GM18861 (cell line): ENCODE measurements around the gene SDHAF3.
A peak's percentile ranks its signal among the peaks of the same experiment; 100 is the strongest.
"Not testable (repeated sequence)": the region's sequence is repeated elsewhere in the genome, so short reads cannot be mapped to it uniquely, and the experiment has no call there.

Experiments
- ATAC-seq: cut with Tn5 transposase; IDR thresholded peaks from one replicate; pipeline ENCODE4 v1.9.1; 2021; ENCODE audit not compliant: unreplicated experiment

SDHAF3 gene

DNA sequence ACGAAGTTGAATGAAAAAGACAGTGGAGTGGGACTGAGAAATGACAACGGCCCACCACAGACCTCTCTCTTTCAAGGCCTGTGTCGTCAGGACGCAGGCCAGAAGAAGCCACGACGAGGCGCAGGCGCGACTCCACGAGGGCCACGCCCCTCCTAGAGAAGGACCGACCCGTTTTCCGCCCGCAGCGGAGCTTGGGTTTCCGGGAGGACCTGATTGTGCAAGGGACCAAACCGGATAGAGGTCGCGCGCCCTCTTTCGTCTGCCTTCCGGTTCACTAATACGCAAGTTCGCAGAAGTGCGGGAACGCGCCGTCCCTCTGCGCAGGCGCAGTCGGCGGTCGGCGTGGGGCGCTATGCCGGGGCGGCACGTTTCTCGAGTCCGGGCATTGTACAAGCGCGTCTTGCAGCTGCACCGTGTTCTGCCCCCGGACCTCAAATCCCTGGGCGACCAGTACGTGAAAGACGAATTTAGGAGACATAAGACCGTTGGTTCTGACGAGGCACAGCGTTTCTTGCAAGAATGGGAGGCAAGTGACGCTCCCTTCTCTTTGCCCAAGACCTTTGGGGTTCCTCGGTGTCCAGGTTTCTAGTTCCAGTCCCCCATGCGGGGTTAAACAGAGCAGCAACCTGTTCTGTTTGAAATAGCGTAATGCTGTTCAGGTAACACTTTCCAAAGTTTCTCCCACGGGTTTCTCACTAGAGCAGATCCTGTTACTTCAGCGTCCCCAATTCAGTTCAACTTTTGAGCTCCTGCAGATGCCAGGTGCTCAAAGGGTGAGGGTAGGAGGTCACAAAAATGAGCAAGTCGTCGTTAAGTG, at the start of gene SDHAF3:
Gene SDHAF3, plus strand, starts transcription at position 327 of the 817 bp plus-strand sequence. Its CDS starts 26 bp downstream, at position 353.
- peak; percentile 93 for ATAC-seq

DNA sequence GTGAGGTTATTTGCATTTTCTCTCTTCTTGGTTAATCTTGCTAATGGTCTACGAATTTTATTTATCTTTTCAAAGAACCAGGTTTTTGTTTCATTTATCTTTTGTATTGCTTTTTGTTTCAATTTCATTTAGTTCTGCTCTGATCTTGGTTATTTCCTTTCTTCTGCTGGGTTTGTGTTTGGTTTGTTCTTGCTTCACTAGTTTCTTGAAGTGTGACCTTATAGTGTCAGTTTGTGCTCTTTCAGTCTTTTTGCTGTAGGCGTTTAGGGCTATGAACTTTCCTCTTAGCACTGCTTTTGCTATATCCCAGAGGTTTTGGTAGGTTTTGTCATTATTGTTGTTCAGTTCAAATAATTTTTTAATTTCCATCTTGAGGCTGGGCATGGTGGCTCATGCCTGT, 45.5 kb upstream of the SDHAF3 start:
- not testable (repeated sequence) for ATAC-seq

DNA sequence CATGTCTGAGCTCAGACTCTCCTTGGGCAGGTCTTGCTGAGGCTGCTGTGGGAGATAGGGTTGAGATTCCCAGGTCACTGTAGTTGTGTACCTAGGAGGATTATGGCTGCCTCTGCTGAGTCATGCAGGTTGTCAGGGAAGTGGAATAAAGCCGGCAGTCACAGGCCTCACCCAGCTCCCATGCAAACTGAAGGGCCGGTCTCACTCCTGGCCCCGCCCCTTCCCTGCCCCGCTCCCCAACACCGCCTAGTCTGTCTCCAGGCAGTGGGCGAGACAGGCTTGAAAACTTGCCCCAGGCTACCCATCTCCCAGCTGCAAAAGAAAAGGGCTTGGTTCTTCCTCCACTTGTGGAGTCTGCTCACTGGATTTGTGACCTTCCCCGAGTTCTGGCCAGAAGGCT, 41.6 kb upstream of the SDHAF3 start:
- no peak for ATAC-seq

DNA sequence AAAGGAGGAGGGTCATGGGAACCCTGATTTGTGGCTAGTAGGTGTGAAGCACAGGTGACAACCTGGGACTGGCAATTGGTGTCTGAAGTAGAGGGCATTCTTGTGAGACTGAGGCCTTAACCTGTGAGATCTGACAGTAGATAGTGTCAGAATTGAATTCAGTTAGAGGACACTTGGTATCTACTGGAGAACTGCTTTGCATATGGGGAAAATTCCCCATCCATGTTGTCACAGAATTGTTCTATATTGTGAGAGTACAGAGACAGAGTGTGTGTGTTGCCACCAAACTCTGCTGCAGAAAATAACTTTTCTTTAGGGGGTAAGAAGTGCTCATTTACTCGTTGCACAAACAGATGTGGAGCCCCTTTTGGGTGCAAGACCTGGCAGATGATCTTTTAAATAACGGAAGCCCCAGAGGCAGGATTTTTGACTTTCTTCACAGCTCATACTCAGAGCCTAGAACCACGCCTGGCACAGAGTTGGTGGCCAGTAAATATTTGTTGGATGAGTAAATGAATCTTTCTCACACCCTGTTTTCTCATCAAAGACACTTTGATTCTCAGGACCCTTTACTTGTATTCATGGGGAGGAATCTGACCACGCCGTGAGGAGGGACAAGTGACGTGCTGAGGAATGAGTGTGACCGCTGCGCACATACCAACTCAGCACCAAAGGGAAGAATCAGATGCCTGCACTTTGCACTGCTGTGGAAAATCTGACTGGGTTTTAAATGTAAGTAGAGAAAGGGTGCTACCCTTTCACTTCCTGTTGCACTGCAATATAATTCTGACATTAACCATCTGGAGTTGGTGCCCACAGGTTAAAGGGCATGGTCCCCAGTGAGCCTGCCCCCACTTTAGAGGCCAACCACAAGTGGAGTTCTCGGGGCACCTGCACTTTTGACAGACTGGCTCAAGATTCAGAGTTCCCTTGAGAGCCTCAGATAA, 39.2 kb upstream of the SDHAF3 start:
- ATAC-seq = peak; percentile 86

DNA sequence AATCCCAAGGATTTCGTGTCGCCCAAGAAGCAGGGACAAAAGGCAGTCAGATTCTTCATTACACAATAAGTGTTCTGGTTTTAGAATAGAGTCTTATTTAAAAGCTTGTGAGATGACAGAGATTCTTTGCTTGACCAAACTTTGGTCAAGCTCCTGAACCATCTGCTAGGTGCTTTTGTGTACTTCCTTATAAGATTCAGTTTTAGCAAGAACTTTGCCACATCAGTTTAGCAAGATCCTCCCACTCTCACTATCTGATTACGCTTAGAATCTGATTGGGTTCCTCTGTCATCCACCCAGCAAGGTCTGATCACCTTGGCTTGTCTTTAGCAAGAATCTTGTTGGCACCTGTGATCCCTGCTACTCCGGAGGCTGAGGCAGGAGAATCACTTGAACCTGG, 38.2 kb upstream of the SDHAF3 start:
- ATAC-seq = no peak

DNA sequence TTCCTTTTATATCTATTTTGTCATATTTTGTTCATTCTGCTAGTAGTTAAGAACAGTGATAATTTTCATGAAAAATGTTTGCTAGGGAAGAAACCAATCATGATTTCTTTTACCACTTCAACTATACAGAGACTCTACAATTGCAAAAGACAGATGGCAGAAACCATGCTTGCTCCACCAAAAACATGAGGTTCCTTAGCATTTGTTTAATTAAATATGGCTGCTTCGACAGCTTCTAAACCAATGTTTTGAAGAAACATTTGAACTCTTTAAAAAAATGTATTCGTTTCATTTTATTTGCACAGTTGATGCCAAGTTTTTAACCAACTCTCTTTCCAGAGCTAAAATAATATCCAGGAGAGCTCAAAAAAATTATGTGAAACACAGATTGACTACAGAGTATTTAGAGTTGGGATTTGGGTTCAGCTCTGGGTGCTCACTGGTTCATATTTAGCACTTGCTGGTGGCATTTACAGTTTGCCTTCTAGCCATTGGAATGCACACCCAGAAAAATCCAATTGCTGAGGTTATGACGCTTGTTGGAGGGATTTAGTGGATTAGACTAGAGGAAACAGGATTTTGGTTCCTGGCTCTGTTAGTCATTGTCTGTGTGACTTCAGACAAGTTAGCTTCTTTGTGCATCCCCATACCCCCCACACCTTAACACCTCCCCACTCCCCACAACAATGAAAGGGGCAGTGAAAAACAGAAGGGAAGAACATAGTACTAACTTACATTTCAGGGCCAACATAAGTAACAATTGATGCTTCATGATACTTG, 35.8 kb upstream of the SDHAF3 start:
- ATAC-seq = no peak

DNA sequence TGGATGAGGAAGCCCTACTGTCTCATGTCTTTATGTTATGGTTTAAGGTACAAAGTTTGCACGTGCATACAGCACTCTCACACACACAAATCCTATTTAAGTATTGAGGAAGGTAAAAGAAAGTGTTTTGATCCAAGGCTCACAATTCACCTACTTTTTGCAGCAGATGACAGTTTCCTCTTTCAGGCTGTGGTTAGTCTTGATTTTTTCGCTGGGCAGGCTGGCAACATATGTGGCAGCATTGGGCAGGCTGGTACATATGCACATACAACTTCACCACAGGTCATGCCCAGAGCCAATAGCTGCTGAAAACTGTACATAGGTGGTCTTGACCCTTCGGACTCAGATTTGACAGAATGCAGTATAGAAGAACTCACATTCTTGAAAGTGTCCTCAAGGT, 29.1 kb upstream of the SDHAF3 start:
- ATAC-seq = no peak

DNA sequence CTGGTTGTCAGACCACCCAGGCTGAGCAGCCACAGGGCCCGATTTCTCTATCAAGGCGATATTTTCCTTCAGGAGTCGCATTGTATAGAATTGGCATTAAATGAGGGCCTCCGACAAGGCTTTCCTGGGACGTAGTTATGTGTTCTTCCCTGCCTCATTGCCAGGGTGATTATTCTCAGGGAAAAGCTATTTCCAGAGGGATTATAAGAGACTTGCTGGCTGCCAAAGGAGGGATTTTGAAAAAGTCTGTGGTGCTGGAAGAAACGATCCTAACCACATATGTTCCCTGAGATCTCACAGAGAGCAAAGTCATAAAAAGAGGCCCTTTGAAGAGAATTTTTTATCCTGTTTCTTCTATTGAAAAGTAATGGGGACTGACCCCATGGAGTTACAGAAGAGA, 27.7 kb upstream of the SDHAF3 start:
- no peak for ATAC-seq

DNA sequence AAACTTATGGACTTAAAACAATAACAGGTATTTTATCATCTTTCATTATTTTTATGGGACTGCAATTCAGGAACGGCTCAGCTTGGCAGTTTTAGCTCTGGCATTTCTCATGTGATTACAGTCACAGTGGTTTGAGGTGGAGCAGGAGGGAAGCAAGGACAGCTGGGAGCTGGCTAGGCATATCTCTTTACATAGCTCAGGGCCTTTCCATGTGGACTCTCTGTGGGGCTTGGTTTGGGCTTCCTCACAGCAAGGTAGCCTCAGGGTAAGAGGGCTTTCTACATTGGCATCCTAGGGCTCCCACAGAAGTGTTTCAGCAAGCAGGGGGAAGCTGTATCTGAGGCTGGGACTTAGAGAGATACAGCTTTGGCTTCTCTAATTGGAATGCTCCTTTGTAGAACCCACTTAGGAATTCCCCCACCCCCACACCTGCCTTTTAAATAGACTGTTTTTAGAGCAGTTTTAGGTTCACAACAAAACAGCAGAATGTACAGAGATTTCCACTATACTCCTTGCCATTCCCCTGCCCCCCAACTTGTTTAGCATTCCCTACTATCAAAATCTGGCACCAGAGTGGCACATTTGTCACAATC, 26.6 kb upstream of the SDHAF3 start:
- ATAC-seq = no peak

DNA sequence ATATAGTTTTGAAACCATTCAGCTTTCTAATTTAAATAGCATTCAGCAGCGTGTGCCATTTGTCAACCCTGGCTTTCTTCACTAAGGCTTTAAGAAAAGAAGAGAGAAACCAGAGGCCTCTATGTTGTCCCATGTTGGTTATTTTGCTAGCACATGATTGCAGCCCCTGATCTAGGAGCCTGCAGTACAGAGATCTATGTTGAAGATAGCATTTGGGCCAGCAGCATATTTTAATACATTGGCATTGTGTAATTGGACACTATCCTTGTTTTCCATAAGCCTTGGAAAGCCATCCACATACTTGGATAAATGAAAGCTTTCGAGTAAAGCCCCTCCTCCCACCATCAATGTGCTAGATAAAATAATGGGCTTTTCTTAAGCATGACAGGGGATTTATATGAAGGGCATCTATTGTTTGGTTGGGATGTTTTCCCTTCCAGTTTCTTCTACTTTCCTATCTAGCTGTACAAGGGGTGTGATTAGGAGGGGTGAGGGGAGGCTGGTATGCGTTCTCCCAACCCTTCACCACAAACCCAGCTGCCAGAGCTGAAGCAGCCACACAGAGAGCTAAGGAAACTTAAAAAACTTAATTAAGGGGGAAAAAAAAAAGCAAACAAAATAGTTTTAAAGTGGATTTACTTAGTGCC, 23.1 kb upstream of the SDHAF3 start:
- no peak for ATAC-seq

DNA sequence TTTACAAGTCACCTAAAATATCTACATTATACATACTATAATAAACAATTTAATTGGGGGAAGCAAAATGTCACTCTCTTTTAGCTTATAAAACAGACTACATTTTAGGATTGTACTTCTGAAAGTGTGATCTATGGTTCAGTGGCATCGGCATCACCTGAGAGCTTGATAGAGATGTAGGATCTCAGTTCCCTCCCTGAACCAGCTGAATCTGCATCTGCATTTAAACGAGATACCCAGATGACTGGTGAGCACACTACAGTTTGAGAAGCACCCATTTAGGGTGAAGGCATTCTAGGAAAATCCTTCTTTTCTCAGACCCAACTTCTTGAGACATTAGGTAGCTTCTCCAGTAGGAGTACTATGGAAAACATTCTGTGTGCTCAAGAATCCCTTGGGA, 21.5 kb upstream of the SDHAF3 start:
- no peak for ATAC-seq

DNA sequence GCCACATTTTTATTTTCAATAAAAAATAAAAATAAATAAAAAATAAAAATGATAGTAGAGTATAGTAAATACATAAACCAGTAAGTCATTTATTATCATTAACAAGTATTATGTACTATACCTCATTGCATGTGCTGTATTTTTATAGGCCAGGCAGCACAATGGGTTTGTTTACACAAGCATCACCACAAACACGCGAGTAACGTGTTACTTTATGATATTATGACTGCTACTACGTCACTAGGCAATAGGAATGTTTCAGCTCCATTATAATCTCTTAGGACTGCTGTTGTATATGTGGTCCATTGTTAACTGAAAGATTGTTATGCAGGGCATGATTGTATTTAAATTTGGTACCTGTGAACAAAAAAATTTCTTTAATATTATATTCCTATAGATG, 20.8 kb upstream of the SDHAF3 start:
- ATAC-seq = no peak

DNA sequence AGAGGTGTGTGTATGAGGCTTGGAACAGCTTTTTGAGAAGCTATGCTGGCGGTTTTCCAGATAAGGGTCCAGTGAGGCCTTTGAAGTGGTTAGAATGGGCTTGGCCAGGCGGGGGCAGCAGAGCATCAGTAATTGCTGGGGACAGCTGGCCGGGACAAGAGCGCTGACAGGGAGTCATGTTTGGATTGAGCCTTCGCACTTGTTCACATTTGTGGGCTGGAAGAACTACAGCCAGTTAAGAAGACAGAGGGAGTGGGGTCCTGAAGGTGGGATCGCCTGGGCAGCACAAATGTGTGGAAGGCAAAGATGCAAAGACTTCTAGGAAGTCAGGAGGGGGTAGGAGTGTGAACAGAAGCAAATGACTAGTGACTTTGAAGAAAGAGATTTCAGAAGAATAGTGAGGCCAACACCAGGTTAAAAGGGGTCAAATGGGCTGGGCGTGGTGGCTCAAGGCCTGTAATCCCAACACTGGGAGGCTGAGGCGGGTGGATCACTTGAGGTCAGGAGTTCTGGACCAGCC, 12.7 kb upstream of the SDHAF3 start:
- ATAC-seq = peak; percentile 96

DNA sequence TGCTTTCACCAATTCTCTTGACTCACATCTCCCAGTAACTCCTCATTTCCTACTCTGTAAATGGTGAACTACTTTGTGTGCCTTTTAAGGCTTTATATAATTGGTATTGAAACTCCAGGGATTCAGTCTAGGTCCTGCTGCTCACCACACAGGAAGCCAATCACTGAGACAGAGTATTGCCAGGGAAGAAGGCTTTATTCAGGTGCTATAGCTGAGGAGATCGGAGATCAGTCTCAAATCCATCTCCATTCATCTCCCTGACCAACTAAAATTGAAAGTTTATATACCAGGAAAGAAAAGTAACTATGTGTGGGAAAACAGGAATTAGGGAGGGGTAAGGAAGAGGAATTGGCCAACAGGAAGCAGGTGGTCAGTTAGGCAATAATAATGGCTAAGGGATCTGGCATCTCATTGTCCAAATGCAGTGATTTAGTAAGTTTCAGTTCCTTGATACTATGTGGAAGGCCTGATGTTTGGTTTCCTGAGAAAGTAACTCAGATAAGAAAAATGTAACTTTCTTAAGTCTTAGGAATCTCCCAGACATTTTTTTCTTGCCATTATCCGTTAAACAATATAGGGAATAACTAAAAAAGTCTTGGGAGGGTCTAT, 10.2 kb upstream of the SDHAF3 start:
- no peak for ATAC-seq

DNA sequence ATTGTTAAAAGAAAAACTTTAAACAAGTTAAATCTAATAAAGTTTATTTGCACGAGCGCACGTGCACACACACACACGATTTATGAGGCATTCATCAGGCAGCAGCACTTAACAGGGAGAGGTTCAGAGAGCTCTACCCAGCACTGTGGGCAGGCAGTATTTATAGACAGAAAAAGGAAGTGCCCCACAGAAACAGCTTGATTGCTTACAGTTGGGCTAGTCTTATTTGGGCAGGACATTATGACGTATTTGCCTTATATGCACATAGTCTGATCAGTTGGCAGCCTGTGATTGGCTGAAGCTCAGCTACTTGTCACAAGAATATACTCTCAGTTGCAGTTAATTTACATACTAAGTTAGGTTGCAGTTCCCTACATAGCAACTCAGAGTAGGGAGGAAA, 1.2 kb upstream of the SDHAF3 start:
- ATAC-seq = no peak

DNA sequence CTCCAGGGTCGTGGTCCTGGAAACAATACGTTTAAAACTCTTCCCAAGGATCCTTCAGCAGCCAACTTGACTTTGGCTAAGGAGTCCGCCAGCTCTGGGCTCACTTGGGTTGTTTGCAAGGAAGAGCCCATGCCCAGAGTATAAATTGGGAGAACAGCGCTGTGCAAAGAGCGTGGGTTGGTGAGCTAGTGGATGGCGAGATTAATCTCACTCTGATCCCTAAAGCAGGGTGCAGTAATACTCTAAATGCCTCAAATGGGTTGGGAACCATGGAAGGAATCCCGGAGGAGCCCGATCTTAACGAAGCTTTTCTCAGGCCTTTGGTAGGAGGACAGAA, 495 bp upstream of the SDHAF3 start:
- ATAC-seq = no peak

DNA sequence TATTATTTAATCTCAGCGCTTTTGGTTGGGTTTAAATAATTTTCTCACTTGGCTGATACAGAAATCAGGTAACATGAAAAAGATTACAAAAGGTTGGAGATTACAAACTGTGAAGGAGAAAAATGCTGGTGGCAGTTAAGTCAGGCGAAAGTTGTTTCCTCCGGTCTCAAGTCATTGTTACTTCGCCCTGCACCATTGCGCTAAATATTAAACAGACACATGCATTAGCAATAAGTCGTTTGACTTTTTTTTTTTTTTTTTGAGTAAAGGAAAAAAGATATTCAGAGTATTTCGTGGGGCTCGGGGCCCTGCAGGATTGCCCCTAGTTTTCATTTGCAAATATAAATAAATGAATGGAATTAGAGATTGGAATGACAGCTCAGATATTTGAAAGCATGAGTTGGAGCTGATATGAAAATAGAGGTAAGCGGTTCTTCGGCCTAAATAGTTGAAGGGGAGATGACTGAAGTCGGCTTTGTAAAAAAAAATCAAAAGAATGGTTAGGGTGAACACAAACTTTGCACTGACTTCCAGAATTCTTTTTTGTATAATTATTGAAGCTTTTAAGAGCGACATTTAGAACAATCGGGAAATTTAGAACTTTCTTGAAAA, 914 bp downstream of the SDHAF3 start:
- ATAC-seq = no peak

DNA sequence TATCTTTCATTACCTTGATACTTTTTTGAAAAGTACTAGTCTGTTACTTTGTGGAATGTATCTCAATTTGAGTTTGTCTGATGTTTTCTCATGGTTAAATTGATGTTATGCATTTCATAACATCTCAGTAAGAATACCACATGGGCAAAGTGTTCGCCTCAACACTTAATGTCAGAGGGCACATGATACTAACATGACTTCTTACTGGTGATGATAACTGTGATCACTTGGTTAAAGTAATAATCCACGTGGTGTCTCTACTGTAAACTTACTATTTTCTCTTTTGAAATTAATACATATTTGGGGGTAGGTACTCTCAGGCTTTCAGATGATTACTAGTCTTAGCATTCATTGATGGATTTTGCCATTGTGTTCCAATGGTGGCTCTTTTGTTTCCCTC, 2.2 kb downstream of the SDHAF3 start:
- ATAC-seq = no peak

DNA sequence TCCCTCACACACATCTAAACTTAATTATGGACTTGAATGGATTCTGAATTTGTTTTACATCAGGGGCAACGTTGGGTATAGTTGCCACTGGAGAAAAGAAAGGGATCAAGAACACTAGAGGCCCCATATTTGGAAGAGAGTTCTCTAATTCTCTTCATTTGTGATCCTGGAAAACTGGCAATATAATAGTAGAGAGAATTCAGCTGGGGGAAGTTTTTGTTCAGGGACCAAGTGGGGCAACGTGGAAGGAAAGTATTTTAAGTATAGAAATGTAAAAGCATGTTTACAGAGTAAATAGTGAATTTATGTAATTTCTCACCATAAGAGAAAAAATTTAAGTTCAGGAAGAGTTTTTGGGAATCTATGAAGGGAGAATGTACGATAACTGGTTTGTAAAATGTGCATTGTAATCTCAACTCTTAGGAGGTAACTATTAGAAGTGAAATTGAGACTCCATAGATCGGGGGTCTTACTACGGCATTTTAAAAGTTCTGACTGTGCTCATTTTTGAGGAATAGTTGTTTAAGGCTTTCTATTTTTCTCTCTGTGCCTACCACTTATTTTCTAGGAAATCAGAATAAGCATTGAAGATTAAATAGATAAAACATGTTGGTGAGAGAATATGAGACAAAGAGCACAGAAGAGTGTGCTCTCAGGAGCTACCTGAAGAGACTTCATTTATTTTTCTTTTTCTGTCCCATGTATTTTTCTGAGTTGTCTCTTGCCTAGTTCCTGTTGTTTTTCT, 3.4 kb downstream of the SDHAF3 start:
- ATAC-seq = no peak
